ENCODE measurements around the gene CST9.

DNA sequence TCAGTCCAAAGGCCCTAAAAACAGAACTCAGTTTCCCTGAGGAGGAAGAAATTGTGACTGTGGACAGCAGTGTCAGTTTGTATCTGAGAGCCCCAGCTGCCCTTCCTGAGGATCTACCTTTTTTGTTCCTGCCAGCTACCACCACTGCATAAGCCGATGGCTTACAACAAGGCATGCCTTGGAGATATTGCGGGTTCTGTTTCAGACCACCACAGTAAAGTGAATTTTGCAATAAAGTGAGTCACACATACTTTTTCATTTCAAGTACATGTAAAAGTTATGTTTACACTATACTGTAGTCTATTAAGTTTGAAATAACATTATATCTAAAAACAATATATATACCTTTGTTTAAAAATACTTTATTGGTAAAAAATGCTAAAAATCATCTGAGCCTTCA lies 41.6 kb upstream of the CST9 start:
- TF ChIP-seq EZH2 (IDR thresholded peaks at IDR 0.05; ENCODE audit: borderline replicate concordance, low read depth, low read length, severe bottlenecking) (no peak), POLR2A (IDR thresholded peaks at IDR 0.05; ENCODE audit: low read depth, low read length) (no peak), MYC (IDR thresholded peaks at IDR 0.05; ENCODE audit: low read depth, low read length) (no peak), POLR2AphosphoS5 (IDR thresholded peaks at IDR 0.05; ENCODE audit: insufficient read depth, low read depth, low read length) (no peak), GATA2 (IDR thresholded peaks at IDR 0.05; ENCODE audit: insufficient read depth, insufficient read length, low read depth, low read length) (no peak)
- TF ChIP-seq, protein P1, sequence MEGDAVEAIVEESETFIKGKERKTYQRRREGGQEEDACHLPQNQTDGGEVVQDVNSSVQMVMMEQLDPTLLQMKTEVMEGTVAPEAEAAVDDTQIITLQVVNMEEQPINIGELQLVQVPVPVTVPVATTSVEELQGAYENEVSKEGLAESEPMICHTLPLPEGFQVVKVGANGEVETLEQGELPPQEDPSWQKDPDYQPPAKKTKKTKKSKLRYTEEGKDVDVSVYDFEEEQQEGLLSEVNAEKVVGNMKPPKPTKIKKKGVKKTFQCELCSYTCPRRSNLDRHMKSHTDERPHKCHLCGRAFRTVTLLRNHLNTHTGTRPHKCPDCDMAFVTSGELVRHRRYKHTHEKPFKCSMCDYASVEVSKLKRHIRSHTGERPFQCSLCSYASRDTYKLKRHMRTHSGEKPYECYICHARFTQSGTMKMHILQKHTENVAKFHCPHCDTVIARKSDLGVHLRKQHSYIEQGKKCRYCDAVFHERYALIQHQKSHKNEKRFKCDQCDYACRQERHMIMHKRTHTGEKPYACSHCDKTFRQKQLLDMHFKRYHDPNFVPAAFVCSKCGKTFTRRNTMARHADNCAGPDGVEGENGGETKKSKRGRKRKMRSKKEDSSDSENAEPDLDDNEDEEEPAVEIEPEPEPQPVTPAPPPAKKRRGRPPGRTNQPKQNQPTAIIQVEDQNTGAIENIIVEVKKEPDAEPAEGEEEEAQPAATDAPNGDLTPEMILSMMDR (IDR thresholded peaks at IDR 0.05; ENCODE audit: extremely low read depth in 1 of 2, insufficient read depth in 1 of 2, low read depth in 1 of 2, low read length in 2 of 2): no peak
- TF ChIP-seq, protein P2, sequence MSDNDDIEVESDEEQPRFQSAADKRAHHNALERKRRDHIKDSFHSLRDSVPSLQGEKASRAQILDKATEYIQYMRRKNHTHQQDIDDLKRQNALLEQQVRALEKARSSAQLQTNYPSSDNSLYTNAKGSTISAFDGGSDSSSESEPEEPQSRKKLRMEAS (IDR thresholded peaks at IDR 0.05; ENCODE audit: insufficient read depth, insufficient read length): no peak

Data from endothelial cell of umbilical vein (primary cell).